Adipose tissue (tissue), 3 donors: ENCODE measurements around the gene NEO1. TPM values are rescaled to one million over a fixed set of nuclear protein-coding genes. Genes with fewer than 3 reads are reported as not detected.

Source experiments
- H3K27ac ChIP-seq: one replicate; pipeline ENCODE4 v1.5.1; 2013; ENCODE audit warnings: low read depth, low read length
- WGBS, 3 donors: extraction: QIAGEN DNeasy Blood & Tissue Kit; methylation state at CpG; one replicate each; pipeline ENCODE4 v1.1.7; 2013; 5-methylcytosine and 5-hydroxymethylcytosine counted together
- polyA plus RNA-seq, 3 donors: library from polyadenylated mRNA; stranded (reverse); fragments of 200-250 nt; gene quantifications; one replicate each; pipeline ENCODE4 v1.2.3, GENCODE V29; 2013
- donor health status: healthy with polysubstance abuse.
- donor health status: Bipolar disorder and iron deficiency.
- donor health status: healthy.

NEO1 gene
- polyA plus RNA-seq, 3 donors: 5.8 to 12.2 (median 9.8) TPM

DNA sequence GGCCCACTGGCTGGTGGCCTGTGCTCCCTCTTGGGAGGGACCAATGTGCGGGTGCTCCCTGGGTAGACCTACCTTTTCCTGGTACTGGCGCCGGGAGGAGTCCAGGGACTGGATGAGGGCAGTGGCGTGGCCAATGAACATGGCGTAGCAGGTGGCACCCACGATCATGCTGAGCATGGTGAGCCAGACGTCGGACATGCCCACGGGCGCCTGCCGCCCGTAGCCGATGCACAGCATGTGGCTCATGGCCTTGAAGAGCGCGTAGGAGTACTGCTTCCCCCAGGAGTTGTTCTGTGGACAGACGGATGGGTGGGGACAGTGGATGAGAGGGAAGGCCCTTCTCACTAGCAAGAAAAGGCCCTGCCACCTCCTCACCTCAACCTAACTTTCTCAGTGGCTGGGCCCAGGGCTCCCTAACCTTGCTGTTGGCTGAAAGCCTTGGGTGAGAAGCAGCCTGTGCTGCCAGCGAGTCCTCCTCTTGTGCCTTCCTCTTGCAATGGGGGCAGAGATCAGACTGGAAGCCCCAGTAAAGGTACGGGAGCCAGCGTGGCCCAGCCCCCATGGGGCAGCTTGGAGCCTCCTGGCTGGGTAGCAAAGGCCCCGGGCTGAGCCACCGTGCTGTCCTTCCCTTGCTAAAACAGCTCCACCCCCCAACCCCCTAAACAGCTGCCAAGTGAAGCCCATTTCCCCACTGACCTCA, 277.4 kb downstream of the NEO1 start:
- 82 to 85% (median 83%) methylated on average over 21 of the region's 21 CpGs for WGBS, 3 donors
- no peak overlapping the region for H3K27ac ChIP-seq

DNA sequence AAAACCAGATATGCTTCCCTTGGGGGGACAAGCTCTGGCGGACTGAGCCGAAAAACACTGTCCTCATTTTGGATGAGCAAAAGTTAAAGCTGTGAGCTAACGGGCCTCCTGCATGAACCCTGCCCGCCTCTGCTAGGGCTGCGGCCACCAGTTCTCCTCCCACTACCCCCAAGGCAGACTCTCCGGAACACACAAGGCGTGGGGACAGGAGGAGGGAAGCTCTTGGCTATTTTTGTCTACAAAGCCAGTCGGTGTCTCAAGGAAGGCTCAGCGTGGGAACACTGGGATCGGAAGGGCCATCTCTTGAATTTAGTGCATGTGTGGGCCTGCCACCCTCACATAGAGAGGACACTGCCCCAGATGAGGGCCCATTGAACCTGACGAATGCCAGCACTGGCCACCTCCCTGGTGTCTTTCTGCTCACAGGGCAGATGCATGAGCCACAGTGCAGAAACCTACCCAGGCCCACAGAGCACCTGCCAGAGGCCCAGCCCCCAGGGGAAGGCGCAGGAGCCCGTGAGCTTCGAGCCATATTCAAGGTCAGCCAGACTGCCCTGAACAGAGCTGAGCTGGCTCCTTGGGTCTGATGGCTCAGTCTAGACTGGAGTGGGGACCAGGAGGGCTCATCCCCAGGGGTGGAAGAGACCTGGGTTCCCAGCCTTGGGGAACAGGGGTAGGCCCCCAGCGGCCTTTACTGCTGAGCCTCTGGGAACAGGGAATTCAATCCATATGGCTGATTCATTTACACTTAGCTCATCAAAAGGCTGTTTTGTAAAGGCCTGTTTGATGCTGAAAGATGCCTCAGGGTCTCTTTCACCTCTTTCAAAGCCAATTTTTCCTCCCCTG, 278.2 kb downstream of the NEO1 start:
- WGBS, 3 donors: 64 to 74% (median 74%) methylated on average over 15 of the region's 15 CpGs
- H3K27ac ChIP-seq: no peak overlapping the region

DNA sequence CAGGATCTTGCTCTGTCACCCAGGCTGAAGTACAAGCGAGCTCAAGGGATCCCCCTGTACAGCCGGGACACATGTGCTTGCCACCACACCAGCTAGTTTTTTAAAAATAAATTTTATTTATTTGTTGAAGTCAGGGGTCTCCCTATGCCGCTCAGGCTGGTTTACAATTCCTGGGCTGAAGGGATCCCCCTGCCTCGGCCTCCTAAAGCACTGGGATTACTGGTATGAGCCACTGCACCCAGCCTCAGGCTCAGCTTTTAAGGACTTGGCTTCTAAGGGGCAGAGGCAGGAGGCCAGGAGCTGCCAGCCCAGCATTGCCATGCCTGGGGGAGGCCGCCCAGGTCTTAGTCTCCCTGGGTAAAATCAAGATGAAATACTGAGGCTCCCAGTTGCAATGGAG, 279.2 kb downstream of the NEO1 start:
- no peak overlapping the region for H3K27ac ChIP-seq
- WGBS, 3 donors: 89 to 97% (median 92%) methylated on average over 5 of the region's 5 CpGs

DNA sequence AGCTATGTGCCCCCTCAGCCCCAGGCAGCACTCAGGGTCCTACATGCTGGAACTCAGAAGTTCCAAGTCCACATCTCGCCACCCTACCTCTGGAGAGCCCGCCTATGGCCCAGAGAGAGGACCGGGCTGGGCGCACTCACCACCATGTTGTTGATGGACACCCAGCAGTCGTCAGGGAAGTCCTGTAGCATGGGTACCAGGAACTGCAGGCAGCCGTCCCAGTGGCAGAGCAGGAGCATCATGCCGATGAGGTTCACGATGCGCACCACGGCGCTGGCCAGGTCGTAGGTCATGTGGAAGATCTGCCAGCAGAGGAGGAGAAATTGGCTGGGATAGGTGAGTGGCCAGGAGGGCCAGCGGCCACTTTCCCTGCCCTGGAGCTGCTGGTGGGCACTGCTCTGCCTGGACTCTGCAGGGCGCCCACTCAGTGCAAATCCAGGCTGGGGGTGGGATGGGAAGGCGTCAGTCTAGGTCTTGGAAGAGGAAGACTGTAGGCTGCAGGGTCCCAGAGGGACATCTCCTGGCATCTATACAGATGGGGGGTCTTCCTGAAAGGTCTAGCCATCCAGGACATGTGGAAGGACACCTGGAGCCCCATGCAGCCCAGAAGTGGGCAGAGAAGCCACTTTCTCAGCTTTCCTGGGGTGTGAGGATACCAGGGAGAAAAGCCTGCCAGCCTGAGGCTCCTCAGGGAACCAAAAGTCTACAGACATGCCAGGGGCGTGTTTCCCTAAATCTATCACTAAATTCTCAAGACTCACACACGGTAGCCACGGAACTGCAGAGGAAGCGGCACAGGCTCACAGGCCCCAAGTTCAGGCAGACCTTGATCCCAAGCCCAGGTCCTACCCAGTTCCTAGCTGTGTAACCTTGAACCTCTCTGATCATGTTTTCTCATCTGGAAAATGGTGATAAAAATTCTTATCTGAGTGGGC, 280.0 kb downstream of the NEO1 start:
- 87 to 90% (median 88%) methylated on average over 19 of the region's 19 CpGs for WGBS, 3 donors
- H3K27ac ChIP-seq: no peak overlapping the region

DNA sequence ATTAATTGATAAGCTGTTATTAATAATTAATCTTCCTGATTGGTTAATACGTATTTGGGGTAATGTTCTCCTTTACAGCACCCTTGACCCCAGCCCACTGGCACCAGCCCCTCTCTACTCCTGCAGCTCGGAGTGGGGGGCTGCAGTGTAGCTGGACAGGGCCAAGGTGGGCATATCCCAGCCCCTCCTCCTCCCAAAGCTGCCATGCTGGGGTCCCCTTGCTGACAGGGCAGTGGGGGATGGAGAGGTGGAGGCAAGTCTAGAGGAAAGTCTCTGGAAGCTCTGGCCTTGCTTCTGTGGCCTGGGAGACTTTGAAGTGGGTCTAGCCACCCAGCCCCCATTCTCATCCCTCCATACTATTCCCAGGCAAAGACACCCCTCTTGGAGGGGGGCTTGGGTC, 280.7 kb downstream of the NEO1 start:
- H3K27ac ChIP-seq: no peak overlapping the region
- 64 to 89% (median 86%) methylated on average over 2 of the region's 2 CpGs for WGBS, 3 donors

DNA sequence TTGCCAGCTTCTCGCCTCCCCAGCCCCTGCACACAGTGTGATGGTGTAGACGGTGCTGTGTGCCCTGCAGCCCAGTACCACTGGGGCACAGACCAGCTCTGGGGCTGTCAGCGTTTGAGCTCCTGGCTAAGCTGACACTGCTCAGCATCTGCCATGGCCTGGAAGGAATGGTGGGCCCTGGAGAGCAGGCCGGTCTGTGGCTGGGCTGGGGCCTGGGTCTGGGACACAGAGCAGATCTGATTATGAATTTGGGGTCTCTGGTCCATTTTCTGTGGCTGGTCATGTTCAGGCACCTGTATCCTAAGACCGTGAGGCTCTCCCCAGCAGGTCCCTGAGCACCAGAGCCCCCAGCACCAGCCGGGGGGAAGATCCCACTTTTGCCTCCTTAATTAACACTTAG, 281.8 kb downstream of the NEO1 start:
- no peak overlapping the region for H3K27ac ChIP-seq
- 87 to 94% (median 92%) methylated on average over 6 of the region's 6 CpGs for WGBS, 3 donors

GRCh38 chr15:73335026-73335425, 282.8 kb downstream of the NEO1 start:
- 64 to 66% (median 65%) methylated on average over 9 of the region's 9 CpGs for WGBS, 3 donors

DNA sequence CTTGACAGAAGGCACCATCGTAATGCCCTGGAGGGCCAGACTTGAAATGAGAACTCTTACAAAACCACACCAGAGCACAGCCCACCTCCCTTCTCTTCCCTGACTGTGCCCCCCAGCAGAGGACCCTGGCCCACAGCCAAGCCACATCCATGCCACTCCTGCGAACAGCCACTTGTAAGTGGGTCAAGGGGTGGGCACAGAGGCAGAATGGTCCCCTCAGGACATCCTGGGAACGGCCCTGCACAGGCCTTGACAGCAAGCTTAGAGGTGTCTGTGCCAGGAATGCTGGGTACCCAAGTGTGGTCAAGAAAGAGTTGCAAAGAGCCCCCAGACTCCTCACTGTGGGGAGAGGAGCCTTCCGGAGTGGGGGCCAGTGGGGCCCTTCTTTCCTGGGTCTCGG, 283.2 kb downstream of the NEO1 start:
- no peak overlapping the region for H3K27ac ChIP-seq
- WGBS, 3 donors: 68 to 77% (median 74%) methylated on average over 5 of the region's 5 CpGs

More at GRCh38 chr15:73335026-73335425, 282.8 kb downstream of the NEO1 start:
- H3K27ac ChIP-seq: no peak overlapping the region

- 78 to 91% (median 87%) methylated on average over 7 of the region's 7 CpGs for WGBS, 3 donors
- no peak overlapping the region for H3K27ac ChIP-seq
Observed at GRCh38 chr15:73336756-73337155, 284.5 kb downstream of the NEO1 start.

- 82 to 85% (median 83%) methylated on average over 8 of the region's 8 CpGs for WGBS, 3 donors
- H3K27ac ChIP-seq: no peak overlapping the region
Observed at GRCh38 chr15:73337187-73337586, 284.9 kb downstream of the NEO1 start.

GRCh38 chr15:73338058-73338457, 285.8 kb downstream of the NEO1 start:
- 48 to 85% (median 78%) methylated on average over 6 of the region's 6 CpGs for WGBS, 3 donors
- H3K27ac ChIP-seq: no peak overlapping the region

DNA sequence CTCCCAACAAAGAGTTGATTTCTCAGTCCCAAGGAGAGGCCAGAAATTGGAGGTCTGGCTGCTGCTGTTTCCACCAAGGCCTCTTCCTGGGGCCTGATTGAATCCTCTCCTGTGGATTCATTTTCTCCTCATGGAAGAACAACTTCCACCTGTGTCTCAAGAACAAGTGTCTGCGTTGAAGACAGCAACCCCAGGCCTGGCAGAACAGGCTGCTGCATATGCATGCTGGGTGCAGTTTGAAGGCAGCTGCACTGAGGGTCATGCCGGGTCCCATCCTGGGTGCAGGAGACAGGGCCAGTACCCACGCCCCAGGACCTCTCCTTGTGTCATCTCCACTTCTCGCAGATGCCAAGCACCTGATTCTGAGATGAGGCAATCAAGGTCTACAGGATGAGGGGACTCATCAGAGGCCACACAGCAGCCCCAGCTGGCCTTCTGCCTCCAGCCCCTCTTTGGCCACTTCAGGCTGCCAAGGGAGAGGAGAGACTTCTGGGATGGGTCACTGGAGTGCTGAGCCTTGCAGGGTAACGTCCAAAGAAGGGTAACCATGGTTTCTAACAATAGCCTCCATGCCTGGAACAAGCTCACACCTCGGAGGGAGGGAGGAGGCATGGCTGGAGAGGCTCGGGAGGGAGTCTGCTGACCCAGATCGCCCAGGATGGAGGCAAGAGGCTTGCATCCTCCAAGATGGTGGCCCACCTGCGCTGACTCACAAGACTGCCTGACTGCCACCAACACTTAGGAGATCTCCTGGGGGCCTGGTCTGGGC, 286.5 kb downstream of the NEO1 start:
- no peak overlapping the region for H3K27ac ChIP-seq
- 74 to 78% (median 77%) methylated on average over 9 of the region's 9 CpGs for WGBS, 3 donors

GRCh38 chr15:73340502-73341192, 288.4 kb downstream of the NEO1 start:
- no peak overlapping the region for H3K27ac ChIP-seq
- WGBS, 3 donors: 71 to 84% (median 74%) methylated on average over 9 of the region's 9 CpGs

DNA sequence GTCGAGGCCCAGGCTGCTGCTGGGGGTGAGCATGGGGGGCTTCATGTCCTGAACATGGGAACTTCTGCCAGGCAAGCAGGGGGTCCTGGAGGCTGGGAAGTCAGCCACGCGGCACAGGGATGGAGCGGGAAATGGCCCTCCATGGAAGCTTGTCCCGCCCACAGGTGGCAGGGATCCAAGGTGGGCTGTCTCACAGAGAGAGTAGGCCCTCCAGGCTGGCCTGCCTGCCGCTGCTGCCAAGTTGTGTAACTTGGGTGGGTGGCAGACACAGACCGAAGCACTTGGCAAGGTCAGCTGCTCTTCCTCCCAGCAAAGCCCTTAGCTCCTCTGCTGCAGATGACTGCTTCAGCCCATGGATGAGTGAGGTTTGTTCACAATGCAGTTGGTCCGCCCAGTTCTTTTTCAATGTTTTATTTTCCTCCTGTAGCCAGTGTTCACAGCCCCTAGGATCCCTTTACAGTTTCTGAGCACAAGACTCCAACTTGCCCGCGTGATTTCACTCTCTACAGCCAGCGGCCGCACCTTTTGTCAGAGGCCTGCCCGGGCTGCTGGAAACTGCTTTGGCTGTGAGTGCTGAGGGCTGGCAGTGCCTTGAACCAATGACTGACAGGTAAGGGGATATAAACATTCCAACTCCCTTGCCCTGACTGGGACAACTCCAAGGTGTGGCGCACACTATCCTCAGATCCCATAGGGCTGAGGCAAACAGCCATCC, 289.8 kb downstream of the NEO1 start:
- WGBS, 3 donors: 78% methylated on average over 14 of the region's 14 CpGs

DNA sequence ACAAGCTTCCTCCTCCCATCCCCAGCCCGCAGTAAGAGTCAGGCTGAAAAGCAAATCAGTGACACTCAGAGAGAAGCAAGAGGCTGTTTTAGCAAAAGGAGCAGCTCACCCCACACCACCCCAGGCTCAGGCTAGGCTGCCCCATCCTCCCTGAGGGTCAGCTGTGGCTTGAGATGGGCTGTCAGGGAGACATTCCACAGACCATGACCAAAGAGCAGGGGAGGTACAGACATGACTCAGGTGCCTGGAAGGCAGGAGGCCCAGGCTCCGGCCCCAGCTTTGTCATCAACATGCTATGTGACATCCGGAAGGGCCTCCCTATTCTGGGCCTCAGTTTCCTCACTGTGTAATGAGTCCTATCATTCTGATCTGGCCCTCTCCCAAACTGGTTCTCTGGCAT, 291.8 kb downstream of the NEO1 start:
- WGBS, 3 donors: 79 to 87% (median 80%) methylated on average over 3 of the region's 3 CpGs

More for the DNA sequence above, 289.8 kb downstream of the NEO1 start:
- H3K27ac ChIP-seq: no peak overlapping the region

GRCh38 chr15:73345658-73346057, 293.4 kb downstream of the NEO1 start:
- no peak overlapping the region for H3K27ac ChIP-seq
- 81 to 84% (median 83%) methylated on average over 7 of the region's 7 CpGs for WGBS, 3 donors

More for the DNA sequence above, 291.8 kb downstream of the NEO1 start:
- no peak overlapping the region for H3K27ac ChIP-seq
